ENCODE results near the gene TCF7L2. TPM values are rescaled to one million over a fixed set of nuclear protein-coding genes. Genes with fewer than 3 reads are reported as not detected.

TCF7L2 gene
- total and polyA plus RNA-seq, 9 of the 15 experiments (the other 6 are each of a cell fraction or from before 2014, with no cell fraction given): 0.32 to 2.8 (median 0.92) TPM

- H3K4me2 ChIP-seq (ENCODE audit: insufficient read depth, low read length): no peak overlapping the region; the same call in 1 of the 2 replicates
- H2AFZ ChIP-seq (ENCODE audit: low read depth, low read length): no peak overlapping the region
- DNase-seq (ENCODE audit: extremely low read depth in 1 of 4, low spot score in 3 of 4) (peak in 3 of 4 experiments; percentile 9 to 28 (median 11)), ATAC-seq (peak; percentile 63), FAIRE-seq (no peak)
- ChIA-PET CTCF (ENCODE audit: low intra/inter-chr PET ratio) (no interaction called here), POLR2A (no interaction called here)
- intact Hi-C loops (cut with micrococcal nuclease): no loop called here
- no peak overlapping the region for H3K4me3 ChIP-seq
- H3K9me1 ChIP-seq (ENCODE audit: control insufficient read depth, insufficient read depth, low read length): no peaks in the 10 kb centered on the region
- H3K79me2 ChIP-seq (ENCODE audit: control insufficient read depth, insufficient read depth, low read length): no peaks in the 10 kb centered on the region
- peaks cover 0 to 6% of the 10 kb centered on the region in 2 experiments; a peak in 3 of 5 replicates for H3K4me1 ChIP-seq (replicated peaks in 1 of 2; ENCODE audit: control insufficient read depth in 2 of 2, insufficient read depth in 2 of 2, low read length in 2 of 2)
- no peaks in the 10 kb centered on the region for H3K27me3 ChIP-seq (ENCODE audit: control insufficient read depth in 2 of 2, insufficient read depth in 2 of 2, low read length in 2 of 2)
- no peaks in the 10 kb centered on the region for H3K36me3 ChIP-seq (ENCODE audit: control insufficient read depth, insufficient read depth, low read length)
- 22% methylated on average over 5 of the region's 5 CpGs for WGBS (ENCODE audit: insufficient coverage, low coverage, missing lambda C conversion rate)
- no TSS peak for BruUV-seq (replicated peaks)
- H4K20me1 ChIP-seq (replicated peaks; ENCODE audit: control insufficient read depth, insufficient read depth, low read length): no peaks in the 10 kb centered on the region
- H3K27ac ChIP-seq (ENCODE audit: extremely low read depth, low read depth, low read length): no peak overlapping the region
- in situ Hi-C loops (cut with MboI): no loop called here
- H3K9ac ChIP-seq (ENCODE audit: insufficient read depth in 1 of 2, low read depth in 2 of 2, low read length in 2 of 2): no peak overlapping the region
- no peaks in the 10 kb centered on the region for H3K9me3 ChIP-seq (replicated peaks; ENCODE audit: control insufficient read depth, insufficient read depth, low read depth, low read length)
- TF ChIP-seq THRA (IDR thresholded peaks at IDR 0.05) (no peak), ZFX (CRISPR knock-in tag; IDR thresholded peaks at IDR 0.05) (0 out of 2 replicates have a peak, but pooled peaks have one; percentile 15), DDX20 (tag; IDR thresholded peaks at IDR 0.05; ENCODE audit: low read depth) (no peak), MTA1 (IDR thresholded peaks at IDR 0.05; ENCODE audit: borderline replicate concordance) (no peak), EHMT2 (IDR thresholded peaks at IDR 0.05) (no peak), HNRNPL (IDR thresholded peaks at IDR 0.05; ENCODE audit: low read depth, low read length) (no peak), CTBP1 (IDR thresholded peaks at IDR 0.05; ENCODE audit: borderline replicate concordance) (peak; percentile 37; the same call in 1 of the 2 replicates), TBP (optimal IDR thresholded peaks at IDR 0.05; ENCODE audit: low read depth, low read length) (no peak), EWSR1 (IDR thresholded peaks at IDR 0.05; ENCODE audit: borderline replicate concordance, low read depth, partially characterized antibody) (no peak), ZBTB34 (CRISPR knock-in tag; IDR thresholded peaks at IDR 0.05) (no peak), THRB (CRISPR knock-in tag; conservative IDR thresholded peaks at IDR 0.05) (no peak), NONO (IDR thresholded peaks at IDR 0.05; ENCODE audit: low read depth in 2 of 2, low read length in 1 of 2) (no peak), GTF3C2 (IDR thresholded peaks at IDR 0.05; ENCODE audit: borderline replicate concordance, extremely low read depth, insufficient read length) (no peak), FOSL1 (tag; conservative IDR thresholded peaks at IDR 0.05) (peak; percentile 53), RHOXF2B (CRISPR knock-in tag; conservative IDR thresholded peaks at IDR 0.05) (no peak), POLR3G (IDR thresholded peaks at IDR 0.05; ENCODE audit: extremely low read depth, insufficient read length, insufficient replicate concordance) (no peak), DACH1 (IDR thresholded peaks at IDR 0.05; ENCODE audit: partially characterized antibody) (no peak)
Measured at GRCh38 chr10:112963835-112964234, 13.8 kb downstream of the TCF7L2 start.
